HepG2 (cell line): Measurements from ENCODE around the gene CCNG1. TPM values are rescaled to one million over a fixed set of nuclear protein-coding genes. Genes with fewer than 3 reads are reported as not detected.
"Not testable (repeated sequence)": the region's sequence is repeated elsewhere in the genome, so short reads cannot be mapped to it uniquely, and the experiment has no call there.

ENCODE experiments used
- ATAC-seq: fragments of 200-7000 bp; cut with Tn5 transposase; 3 replicates; pipeline ENCODE4 v1.9.1; 2020; ENCODE audit warnings: mild to moderate bottlenecking, moderate library complexity
- BruUV-seq: library from RNA; stranded (reverse); fragments of 400-500 nt; replicated peaks from 2 replicates; lab custom pipeline; 2021; lab: Mats Ljungman, UMichigan
- CTCF ChIA-PET: fragments of 300-600 bp; formaldehyde crosslinking; extraction: SDS; loops from one replicate; lab custom pipeline; 2021; ENCODE audit warnings: low total read pairs, inconsistent platforms, low intra/inter-chr PET ratio; lab: Yijun Ruan, JAX
- POLR2A ChIA-PET: fragments of 350-600 bp; sonication (Branson Sonifier 250); formaldehyde crosslinking; loops from one replicate; lab custom pipeline; 2020; ENCODE audit warnings: antibody characterized with exemption, inconsistent platforms; lab: Yijun Ruan, JAX
- DNase-seq: peaks from one replicate; pipeline ENCODE4 v3.0.0-alpha.2; 2015; ENCODE audit warnings: low spot score
- FAIRE-seq: peaks from 3 replicates; lab custom pipeline; 2011; peaks lifted over from hg19 to GRCh38; lab: Jason Lieb, UNC
- H2AFZ ChIP-seq: one replicate; pipeline ENCODE4 v1.6.1; 2011; ENCODE audit warnings: low read length, inconsistent platforms
- H3K27ac ChIP-seq: fragments of 300-600 bp; 3 replicates; pipeline ENCODE4 v1.8.0; 2011; ENCODE audit warnings: mixed run types, mild to moderate bottlenecking, mixed read lengths, low read length, inconsistent platforms; ENCODE audit not compliant: insufficient read depth; ENCODE audit errors: extremely low read length
- H3K27me3 ChIP-seq, 2 experiments: fragments of 200-600 bp in 1 of 2; 2 replicates in 1 of 2; 3 replicates in 1 of 2; pipeline versions ENCODE4 v1.6.0 to v1.8.0; 2011; ENCODE audit warnings: low read length in 2 of 2, mild to moderate bottlenecking in 2 of 2, moderate library complexity in 2 of 2, inconsistent platforms in 1 of 2; ENCODE audit not compliant: insufficient read depth in 2 of 2, control insufficient read depth in 1 of 2
- H3K36me3 ChIP-seq, 2 experiments: fragments of 200-600 bp in 1 of 2; replicated peaks in 1 of 2; 2 replicates in 1 of 2; 3 replicates in 1 of 2; pipeline versions ENCODE4 v1.5.1 to v1.8.0; 2011; ENCODE audit warnings: low read length in 2 of 2, inconsistent platforms in 1 of 2; ENCODE audit not compliant: insufficient read depth in 2 of 2, control insufficient read depth in 1 of 2
- H3K4me1 ChIP-seq: 2 replicates; pipeline ENCODE4 v1.5.1; 2012; ENCODE audit warnings: low read length, inconsistent platforms; ENCODE audit not compliant: insufficient read depth
- H3K4me2 ChIP-seq: 2 replicates; pipeline ENCODE4 v1.6.0; 2011; ENCODE audit warnings: low read depth, low read length, inconsistent platforms
- H3K4me3 ChIP-seq, 3 experiments: fragments of 200-600 bp in 1 of 3; sonication (generic), shearing (Covaris generic) in 1 of 3; replicated peaks in 1 of 3; 2 replicates each; pipeline ENCODE4 v1.5.1; 2011 to 2016; ENCODE audit warnings: low read length in 3 of 3, inconsistent platforms in 2 of 3, low read depth in 2 of 3, mild to moderate bottlenecking in 2 of 3, control low read depth in 1 of 3, mixed read lengths in 1 of 3; ENCODE audit not compliant: insufficient read depth in 1 of 3
- H3K79me2 ChIP-seq: one replicate; pipeline ENCODE4 v1.6.1; 2011; ENCODE audit warnings: low read length, inconsistent platforms; ENCODE audit not compliant: insufficient read depth
- H3K9ac ChIP-seq: 2 replicates; pipeline ENCODE4 v1.6.0; 2011; ENCODE audit warnings: mild to moderate bottlenecking, low read depth, low read length, inconsistent platforms; ENCODE audit not compliant: insufficient read depth
- H3K9me3 ChIP-seq: 2 replicates; pipeline ENCODE4 v1.5.1; 2012; ENCODE audit warnings: mild to moderate bottlenecking, low read length
- H4K20me1 ChIP-seq: 2 replicates; pipeline ENCODE4 v1.6.0; 2011; ENCODE audit warnings: inconsistent platforms, mild to moderate bottlenecking, low read length, moderate library complexity; ENCODE audit not compliant: insufficient read depth
- GATA4 ChIP-seq: sonication (generic); IDR thresholded peaks from 2 replicates; pipeline ENCODE4 v1.6.1; 2016; ENCODE audit warnings: antibody characterized with exemption, low read depth, borderline replicate concordance
- HOMEZ ChIP-seq: IDR thresholded peaks from 2 replicates; pipeline ENCODE4 v1.6.1; 2016; ENCODE audit warnings: low read depth
- MAX ChIP-seq: IDR thresholded peaks from 2 replicates; pipeline ENCODE4 v1.6.1; 2012; ENCODE audit warnings: inconsistent platforms
- MAZ ChIP-seq, 2 experiments: sonication (generic) in 1 of 2; formaldehyde crosslinking in 1 of 2; IDR thresholded peaks; 2 replicates each; pipeline versions ENCODE4 v1.5.0 to v1.6.1; 2012 to 2020; ENCODE audit warnings: low read depth in 2 of 2, mild to moderate bottlenecking in 2 of 2, borderline replicate concordance in 1 of 2, improper control_type of control experiment in 1 of 2, low read length in 1 of 2, missing genetic modification reagents in 1 of 2, moderate library complexity in 1 of 2
- ZNF629 ChIP-seq: sonication (generic); formaldehyde crosslinking; conservative IDR thresholded peaks from 2 replicates; pipeline ENCODE4 v1.5.0; 2020; ENCODE audit warnings: missing genetic modification reagents
- WGBS: methylation state at CpG from one replicate; pipeline ENCODE4 v1.1.6; 2017; ENCODE audit warnings: low lambda C conversion rate; 5-methylcytosine and 5-hydroxymethylcytosine counted together
- in situ Hi-C: cut with HindIII; loops from 2 replicates; pipeline ENCODE4 v1.10.0; 2017; ENCODE audit warnings: low pct_unique_long_range_greater_than_20kb; ENCODE audit not compliant: extremely low pct_ligation_motif_present
- intact Hi-C: fragments of 100-400 bp; cut with micrococcal nuclease; formaldehyde crosslinking; loops from one replicate; pipeline ENCODE4 v1.10.0; 2022; ENCODE audit not compliant: unreplicated experiment
- polyA plus RNA-seq, 8 experiments: library from polyadenylated mRNA; depleted of rRNA in 3 of 8; stranded (reverse) in 7 of 8; unstranded in 1 of 8; fragments of >200 nt; fragmentation: Illumina TruSeq in 4 of 8; extraction: Trizol in 4 of 8; gene quantifications; 2 replicates each; pipeline versions ENCODE4 v1.2.1 to v1.2.3, GENCODE V29; 2011 to 2016; ENCODE audit warnings: low read depth in 4 of 8, missing spikeins in 1 of 8, mixed read lengths in 1 of 8; ENCODE audit not compliant: insufficient read depth in 1 of 8
- total RNA-seq, 5 experiments: library from RNA; depleted of rRNA; stranded (reverse); fragments of >200 nt; fragmentation: Illumina TruSeq; extraction: Trizol; gene quantifications; 2 replicates each; pipeline ENCODE4 v1.2.3, GENCODE V29; 2016; ENCODE audit warnings: low read depth in 1 of 5

CCNG1 gene
- total and polyA plus RNA-seq, 2 of the 13 experiments (the other 11 are each of a cell fraction or from before 2014, with no cell fraction given): 181 to 353 TPM

DNA sequence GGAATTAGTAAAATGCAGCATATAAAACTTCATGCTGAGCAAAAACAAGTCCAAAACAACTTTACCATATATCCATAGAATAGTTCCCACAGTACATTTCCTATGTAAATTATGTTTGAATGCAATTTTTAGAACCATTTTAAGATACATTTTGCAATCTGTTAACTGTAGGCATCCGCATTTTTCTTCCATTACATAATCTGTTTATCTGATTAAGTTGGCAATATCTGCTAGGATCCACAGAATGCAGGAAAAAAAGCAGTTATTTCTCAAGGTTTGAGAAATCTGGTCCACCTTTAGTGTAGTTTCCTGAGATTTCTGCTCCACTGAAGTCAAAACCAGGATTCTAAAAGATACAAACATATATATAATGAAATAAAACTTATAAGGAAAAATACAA, 16.3 kb downstream of the CCNG1 start:
- no peak overlapping the region for H3K9ac ChIP-seq
- H3K27me3 ChIP-seq: no peaks in the 10 kb centered on the region
- no peak for DNase-seq
- H3K36me3 ChIP-seq: peaks cover 2 to 12% of the 10 kb centered on the region in 2 experiments; a peak in 3 of 5 replicates
- no peak for ATAC-seq
- no peak overlapping the region for H3K27ac ChIP-seq
- H3K79me2 ChIP-seq: peaks cover 19% of the 10 kb centered on the region
- BruUV-seq: no TSS peak
- in situ Hi-C loops: no loop called here
- H4K20me1 ChIP-seq: no peaks in the 10 kb centered on the region
- CTCF ChIA-PET: no interaction called here
- no peak for FAIRE-seq
- 95% methylated on average over 1 of the region's 1 CpG for WGBS
- no peak overlapping the region for H3K4me3 ChIP-seq
- H2AFZ ChIP-seq: no peak overlapping the region
- no peak overlapping the region for H3K4me2 ChIP-seq
- no peaks in the 10 kb centered on the region for H3K9me3 ChIP-seq
- TF ChIP-seq HOMEZ (CRISPR knock-in tag) (no peak), MAX (no peak), MAZ (IDR thresholded peaks at IDR 0.05; ENCODE audit: borderline replicate concordance, low read depth, low read length) (no peak), MAZ (CRISPR knock-in tag; IDR thresholded peaks at IDR 0.05; ENCODE audit: low read depth) (no peak), GATA4 (no peak), ZNF629 (CRISPR knock-in tag) (no peak)
- intact Hi-C loops: no loop called here
- POLR2A ChIA-PET: no interaction called here
- H3K4me1 ChIP-seq: peaks cover 14% of the 10 kb centered on the region

DNA sequence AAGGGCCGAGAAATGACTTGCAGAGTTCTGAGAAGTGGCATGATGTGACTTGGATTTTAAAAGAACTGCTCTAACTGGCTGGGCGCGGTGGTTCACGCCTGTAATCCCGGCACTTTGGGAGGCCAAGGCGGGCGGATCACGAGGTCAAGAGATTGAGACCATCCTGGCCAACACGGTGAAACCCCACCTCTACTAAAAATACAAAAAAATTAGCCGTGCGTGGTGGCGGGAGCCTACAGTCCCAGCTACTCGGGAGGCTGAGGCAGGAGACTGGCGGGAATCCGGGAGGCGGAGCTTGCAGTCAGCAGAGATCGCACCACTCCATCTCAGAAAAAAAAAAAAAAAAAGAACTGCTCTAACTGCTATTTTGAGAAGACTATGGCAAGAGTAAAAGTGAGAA, 18.0 kb downstream of the CCNG1 start:
- H3K4me3 ChIP-seq, CTCF ChIA-PET, ATAC-seq, intact Hi-C loops, H3K27me3 ChIP-seq, in situ Hi-C loops, H3K9ac ChIP-seq, H3K4me2 ChIP-seq, H4K20me1 ChIP-seq, FAIRE-seq, H3K27ac ChIP-seq, H2AFZ ChIP-seq, H3K9me3 ChIP-seq, DNase-seq, BruUV-seq: not testable (repeated sequence)
- H3K36me3 ChIP-seq: peaks cover 2 to 12% of the 10 kb centered on the region in 2 experiments; a peak in 3 of 5 replicates
- H3K79me2 ChIP-seq: peaks cover 28% of the 10 kb centered on the region
- peaks cover 14% of the 10 kb centered on the region for H3K4me1 ChIP-seq
- POLR2A ChIA-PET: interaction anchor here (2.0 kb wide), 1 partner anchor 18 kb away, joined by 11 read pairs; the partner anchor contains the start of gene CCNG1
- WGBS: 98% methylated on average over 17 of the region's 17 CpGs
